ENCODE data around the gene DPYD. TPM values are rescaled to one million over a fixed set of nuclear protein-coding genes. Genes with fewer than 3 reads are reported as not detected.

DPYD gene
- total RNA-seq, 1 experiment from 2014 or later: 0.46 TPM

DNA sequence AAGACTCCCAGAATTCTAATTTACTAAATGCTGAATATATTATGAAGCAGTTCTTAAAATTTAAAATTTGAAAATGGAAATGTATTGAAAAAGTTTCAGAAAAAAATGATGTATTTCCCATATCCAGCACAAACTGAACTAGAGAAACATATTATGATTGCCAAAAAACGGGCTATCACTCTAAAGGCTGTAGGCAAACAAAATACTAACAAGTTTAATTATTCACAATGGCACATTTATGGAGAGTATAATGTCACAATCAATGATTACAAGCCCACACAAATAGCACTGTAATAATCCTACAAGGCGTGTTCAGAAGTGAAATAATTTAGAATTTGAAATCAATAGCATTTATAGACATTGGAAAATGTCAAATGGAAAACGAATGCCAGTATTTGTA lies 667.9 kb downstream of the DPYD start:
- H3K27me3 Mint-ChIP-seq (ENCODE audit: low read depth): no peaks in the 10 kb centered on the region
- peaks cover 6% of the 10 kb centered on the region for H3K9me3 Mint-ChIP-seq
- H3K4me1 Mint-ChIP-seq: no peaks in the 10 kb centered on the region
- ChIA-PET POLR2A (no interaction called here), CTCF (no interaction called here)
- no peak overlapping the region for H3K27ac Mint-ChIP-seq
- no peak for DNase-seq (ENCODE audit: low spot score)
- TF ChIP-seq ZBTB21 (CRISPR knock-in tag; IDR thresholded peaks at IDR 0.05; ENCODE audit: borderline replicate concordance): no peak
- TF ChIP-seq, protein P1, sequence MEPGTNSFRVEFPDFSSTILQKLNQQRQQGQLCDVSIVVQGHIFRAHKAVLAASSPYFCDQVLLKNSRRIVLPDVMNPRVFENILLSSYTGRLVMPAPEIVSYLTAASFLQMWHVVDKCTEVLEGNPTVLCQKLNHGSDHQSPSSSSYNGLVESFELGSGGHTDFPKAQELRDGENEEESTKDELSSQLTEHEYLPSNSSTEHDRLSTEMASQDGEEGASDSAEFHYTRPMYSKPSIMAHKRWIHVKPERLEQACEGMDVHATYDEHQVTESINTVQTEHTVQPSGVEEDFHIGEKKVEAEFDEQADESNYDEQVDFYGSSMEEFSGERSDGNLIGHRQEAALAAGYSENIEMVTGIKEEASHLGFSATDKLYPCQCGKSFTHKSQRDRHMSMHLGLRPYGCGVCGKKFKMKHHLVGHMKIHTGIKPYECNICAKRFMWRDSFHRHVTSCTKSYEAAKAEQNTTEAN (CRISPR knock-in tag; IDR thresholded peaks at IDR 0.05): no peak
- no peak for TF ChIP-seq MAX (CRISPR knock-in tag; IDR thresholded peaks at IDR 0.05)
- TF ChIP-seq, protein P2, sequence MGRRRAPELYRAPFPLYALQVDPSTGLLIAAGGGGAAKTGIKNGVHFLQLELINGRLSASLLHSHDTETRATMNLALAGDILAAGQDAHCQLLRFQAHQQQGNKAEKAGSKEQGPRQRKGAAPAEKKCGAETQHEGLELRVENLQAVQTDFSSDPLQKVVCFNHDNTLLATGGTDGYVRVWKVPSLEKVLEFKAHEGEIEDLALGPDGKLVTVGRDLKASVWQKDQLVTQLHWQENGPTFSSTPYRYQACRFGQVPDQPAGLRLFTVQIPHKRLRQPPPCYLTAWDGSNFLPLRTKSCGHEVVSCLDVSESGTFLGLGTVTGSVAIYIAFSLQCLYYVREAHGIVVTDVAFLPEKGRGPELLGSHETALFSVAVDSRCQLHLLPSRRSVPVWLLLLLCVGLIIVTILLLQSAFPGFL (CRISPR knock-in tag; IDR thresholded peaks at IDR 0.05; ENCODE audit: borderline replicate concordance): no peak
- no peak for TF ChIP-seq ATF2 (CRISPR knock-in tag; IDR thresholded peaks at IDR 0.05; ENCODE audit: borderline replicate concordance, low read depth)
- no peak for TF ChIP-seq CREM (CRISPR knock-in tag; IDR thresholded peaks at IDR 0.05)
- no peak for TF ChIP-seq ZNF232 (CRISPR knock-in tag; IDR thresholded peaks at IDR 0.05)
- TF ChIP-seq, protein P3, sequence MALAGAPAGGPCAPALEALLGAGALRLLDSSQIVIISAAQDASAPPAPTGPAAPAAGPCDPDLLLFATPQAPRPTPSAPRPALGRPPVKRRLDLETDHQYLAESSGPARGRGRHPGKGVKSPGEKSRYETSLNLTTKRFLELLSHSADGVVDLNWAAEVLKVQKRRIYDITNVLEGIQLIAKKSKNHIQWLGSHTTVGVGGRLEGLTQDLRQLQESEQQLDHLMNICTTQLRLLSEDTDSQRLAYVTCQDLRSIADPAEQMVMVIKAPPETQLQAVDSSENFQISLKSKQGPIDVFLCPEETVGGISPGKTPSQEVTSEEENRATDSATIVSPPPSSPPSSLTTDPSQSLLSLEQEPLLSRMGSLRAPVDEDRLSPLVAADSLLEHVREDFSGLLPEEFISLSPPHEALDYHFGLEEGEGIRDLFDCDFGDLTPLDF (CRISPR knock-in tag; IDR thresholded peaks at IDR 0.05): no peak
- no peak for TF ChIP-seq STAT6 (CRISPR knock-in tag; conservative IDR thresholded peaks at IDR 0.05; ENCODE audit: low read depth)
- no peak for TF ChIP-seq NFE2L1 (CRISPR knock-in tag; IDR thresholded peaks at IDR 0.05)
- TF ChIP-seq, protein P4, sequence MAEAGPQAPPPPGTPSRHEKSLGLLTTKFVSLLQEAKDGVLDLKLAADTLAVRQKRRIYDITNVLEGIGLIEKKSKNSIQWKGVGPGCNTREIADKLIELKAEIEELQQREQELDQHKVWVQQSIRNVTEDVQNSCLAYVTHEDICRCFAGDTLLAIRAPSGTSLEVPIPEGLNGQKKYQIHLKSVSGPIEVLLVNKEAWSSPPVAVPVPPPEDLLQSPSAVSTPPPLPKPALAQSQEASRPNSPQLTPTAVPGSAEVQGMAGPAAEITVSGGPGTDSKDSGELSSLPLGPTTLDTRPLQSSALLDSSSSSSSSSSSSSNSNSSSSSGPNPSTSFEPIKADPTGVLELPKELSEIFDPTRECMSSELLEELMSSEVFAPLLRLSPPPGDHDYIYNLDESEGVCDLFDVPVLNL (CRISPR knock-in tag; IDR thresholded peaks at IDR 0.05; ENCODE audit: borderline replicate concordance, low read depth): no peak
- TF ChIP-seq ETV6 (CRISPR knock-in tag; IDR thresholded peaks at IDR 0.05): no peak
- no peak for TF ChIP-seq TEAD1 (CRISPR knock-in tag; IDR thresholded peaks at IDR 0.05)
- H3K4me3 Mint-ChIP-seq: no peak overlapping the region
- ATAC-seq: no peak
- no peaks in the 10 kb centered on the region for H3K36me3 Mint-ChIP-seq

DNA sequence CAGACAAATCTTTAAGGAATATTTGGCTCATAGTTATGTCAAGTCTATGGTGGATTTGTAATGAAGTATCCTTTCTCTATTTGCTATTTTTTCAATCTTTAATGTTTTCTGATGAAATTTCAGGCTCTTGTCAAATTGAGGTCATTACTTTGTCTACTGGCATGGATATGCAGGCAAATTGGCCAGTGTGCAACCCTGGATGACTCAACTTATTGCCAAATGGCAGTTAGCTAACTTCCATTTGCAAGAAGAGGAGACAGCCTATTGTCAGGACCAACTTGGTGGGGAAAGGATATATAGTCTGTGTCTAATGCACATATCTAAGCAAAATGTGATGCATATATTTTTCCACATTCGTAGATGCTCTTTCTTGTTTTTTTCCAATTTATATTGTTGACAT lies 668.8 kb downstream of the DPYD start:
- TF ChIP-seq ZNF425 (CRISPR knock-in tag; conservative IDR thresholded peaks at IDR 0.05) (no peak), ZNF263 (CRISPR knock-in tag; IDR thresholded peaks at IDR 0.05; ENCODE audit: low read depth) (no peak), RELA (CRISPR knock-in tag; IDR thresholded peaks at IDR 0.05; ENCODE audit: borderline replicate concordance) (no peak), JUN (CRISPR knock-in tag; IDR thresholded peaks at IDR 0.05) (no peak)
- TF ChIP-seq, protein P5, sequence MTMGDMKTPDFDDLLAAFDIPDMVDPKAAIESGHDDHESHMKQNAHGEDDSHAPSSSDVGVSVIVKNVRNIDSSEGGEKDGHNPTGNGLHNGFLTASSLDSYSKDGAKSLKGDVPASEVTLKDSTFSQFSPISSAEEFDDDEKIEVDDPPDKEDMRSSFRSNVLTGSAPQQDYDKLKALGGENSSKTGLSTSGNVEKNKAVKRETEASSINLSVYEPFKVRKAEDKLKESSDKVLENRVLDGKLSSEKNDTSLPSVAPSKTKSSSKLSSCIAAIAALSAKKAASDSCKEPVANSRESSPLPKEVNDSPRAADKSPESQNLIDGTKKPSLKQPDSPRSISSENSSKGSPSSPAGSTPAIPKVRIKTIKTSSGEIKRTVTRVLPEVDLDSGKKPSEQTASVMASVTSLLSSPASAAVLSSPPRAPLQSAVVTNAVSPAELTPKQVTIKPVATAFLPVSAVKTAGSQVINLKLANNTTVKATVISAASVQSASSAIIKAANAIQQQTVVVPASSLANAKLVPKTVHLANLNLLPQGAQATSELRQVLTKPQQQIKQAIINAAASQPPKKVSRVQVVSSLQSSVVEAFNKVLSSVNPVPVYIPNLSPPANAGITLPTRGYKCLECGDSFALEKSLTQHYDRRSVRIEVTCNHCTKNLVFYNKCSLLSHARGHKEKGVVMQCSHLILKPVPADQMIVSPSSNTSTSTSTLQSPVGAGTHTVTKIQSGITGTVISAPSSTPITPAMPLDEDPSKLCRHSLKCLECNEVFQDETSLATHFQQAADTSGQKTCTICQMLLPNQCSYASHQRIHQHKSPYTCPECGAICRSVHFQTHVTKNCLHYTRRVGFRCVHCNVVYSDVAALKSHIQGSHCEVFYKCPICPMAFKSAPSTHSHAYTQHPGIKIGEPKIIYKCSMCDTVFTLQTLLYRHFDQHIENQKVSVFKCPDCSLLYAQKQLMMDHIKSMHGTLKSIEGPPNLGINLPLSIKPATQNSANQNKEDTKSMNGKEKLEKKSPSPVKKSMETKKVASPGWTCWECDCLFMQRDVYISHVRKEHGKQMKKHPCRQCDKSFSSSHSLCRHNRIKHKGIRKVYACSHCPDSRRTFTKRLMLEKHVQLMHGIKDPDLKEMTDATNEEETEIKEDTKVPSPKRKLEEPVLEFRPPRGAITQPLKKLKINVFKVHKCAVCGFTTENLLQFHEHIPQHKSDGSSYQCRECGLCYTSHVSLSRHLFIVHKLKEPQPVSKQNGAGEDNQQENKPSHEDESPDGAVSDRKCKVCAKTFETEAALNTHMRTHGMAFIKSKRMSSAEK (CRISPR knock-in tag; IDR thresholded peaks at IDR 0.05; ENCODE audit: borderline replicate concordance): no peak

More for the DNA sequence above, 668.8 kb downstream of the DPYD start:
- Mint-ChIP-seq H3K4me1 (no peaks in the 10 kb centered on the region), H3K4me3 (no peak overlapping the region), H3K27ac (no peak overlapping the region), H3K36me3 (no peaks in the 10 kb centered on the region), H3K9me3 (peaks cover 11% of the 10 kb centered on the region), H3K27me3 (ENCODE audit: low read depth) (no peaks in the 10 kb centered on the region)
- no peak for DNase-seq (ENCODE audit: low spot score)
- no peak for ATAC-seq
- POLR2A ChIA-PET: interaction anchor here (0.5 kb wide), 1 partner anchor 308 kb away, joined by 3 read pairs; no protein-coding TSS in a partner anchor
- CTCF ChIA-PET: no interaction called here

Measured in WTC11 (cell line).